Mesendoderm (in vitro differentiated cells): ENCODE measurements around the gene ITPRIP.

Experiments used
- DNase-seq: peaks from one replicate; pipeline ENCODE4 v3.0.0; 2013
- H2AK5ac ChIP-seq: 2 replicates; pipeline ENCODE4 v1.6.1; 2013; ENCODE audit warnings: low read length, inconsistent platforms
- H2BK120ac ChIP-seq: 2 replicates; pipeline ENCODE4 v1.6.1; 2013; ENCODE audit warnings: low read depth, mild to moderate bottlenecking, low read length, moderate library complexity, mixed read lengths
- H2BK15ac ChIP-seq: replicated peaks from 2 replicates; pipeline ENCODE4 v1.6.1; 2013; ENCODE audit warnings: low read depth, mild to moderate bottlenecking, moderate library complexity
- H2BK5ac ChIP-seq: 2 replicates; pipeline ENCODE4 v1.6.1; 2013; ENCODE audit warnings: low read length, inconsistent platforms
- H3K18ac ChIP-seq: 2 replicates; pipeline ENCODE4 v1.6.1; 2013; ENCODE audit warnings: mild to moderate bottlenecking, low read length, mixed read lengths
- H3K23ac ChIP-seq: one replicate; pipeline ENCODE4 v1.6.1; 2013; ENCODE audit warnings: low read length
- H3K27ac ChIP-seq: 2 replicates; pipeline ENCODE4 v1.5.1; 2013; ENCODE audit warnings: low read depth, mild to moderate bottlenecking, inconsistent platforms, low read length, moderate library complexity
- H3K27me3 ChIP-seq: 2 replicates; pipeline ENCODE4 v1.6.1; 2013; ENCODE audit warnings: low read length, control low read depth, mild to moderate bottlenecking, inconsistent platforms; ENCODE audit not compliant: insufficient read depth, poor library complexity
- H3K36me3 ChIP-seq: 2 replicates; pipeline ENCODE4 v1.6.1; 2013; ENCODE audit warnings: low read length, inconsistent platforms; ENCODE audit not compliant: control insufficient read depth, insufficient read depth
- H3K4ac ChIP-seq: one replicate; pipeline ENCODE4 v1.6.1; 2013; ENCODE audit warnings: low read depth, mild to moderate bottlenecking, low read length, moderate library complexity
- H3K4me1 ChIP-seq: 2 replicates; pipeline ENCODE4 v1.6.1; 2013; ENCODE audit warnings: low read depth, low read length, inconsistent platforms; ENCODE audit not compliant: control insufficient read depth
- H3K4me2 ChIP-seq: 2 replicates; pipeline ENCODE4 v1.6.1; 2013; ENCODE audit warnings: low read length
- H3K4me3 ChIP-seq: 2 replicates; pipeline ENCODE4 v1.5.1; 2013; ENCODE audit warnings: mild to moderate bottlenecking, low read length
- H3K56ac ChIP-seq: one replicate; pipeline ENCODE4 v1.6.1; 2013; ENCODE audit warnings: low read length
- H3K79me1 ChIP-seq: 2 replicates; pipeline ENCODE4 v1.6.1; 2013; ENCODE audit warnings: low read length, inconsistent platforms
- H3K79me2 ChIP-seq: 2 replicates; pipeline ENCODE4 v1.6.1; 2013; ENCODE audit warnings: mild to moderate bottlenecking, low read length; ENCODE audit not compliant: control insufficient read depth, insufficient read depth
- H3K9ac ChIP-seq: 2 replicates; pipeline ENCODE4 v1.6.1; 2013; ENCODE audit warnings: low read length, inconsistent platforms
- H4K5ac ChIP-seq: one replicate; pipeline ENCODE4 v1.6.1; 2013; ENCODE audit warnings: low read length
- H4K8ac ChIP-seq: one replicate; pipeline ENCODE4 v1.6.1; 2013; ENCODE audit warnings: low read depth, mild to moderate bottlenecking, control low read depth, low read length, moderate library complexity
- WGBS: extraction: QIAGEN DNeasy Blood & Tissue Kit; methylation state at CpG from one replicate; pipeline ENCODE4 v1.1.7; 2013; ENCODE audit warnings: low lambda C conversion rate, missing lambda C conversion rate; ENCODE audit not compliant: insufficient coverage; ENCODE audit errors: extremely low coverage; 5-methylcytosine and 5-hydroxymethylcytosine counted together
- small RNA-seq: library from polyadenylated mRNA; stranded (forward); fragments of <200 nt; extraction: miRNeasy Mini kit (QIAGEN cat#:217004); gene quantifications from one replicate; pipeline ENCODE3, GENCODE V24; 2013; ENCODE audit not compliant: insufficient read depth

ITPRIP gene

DNA sequence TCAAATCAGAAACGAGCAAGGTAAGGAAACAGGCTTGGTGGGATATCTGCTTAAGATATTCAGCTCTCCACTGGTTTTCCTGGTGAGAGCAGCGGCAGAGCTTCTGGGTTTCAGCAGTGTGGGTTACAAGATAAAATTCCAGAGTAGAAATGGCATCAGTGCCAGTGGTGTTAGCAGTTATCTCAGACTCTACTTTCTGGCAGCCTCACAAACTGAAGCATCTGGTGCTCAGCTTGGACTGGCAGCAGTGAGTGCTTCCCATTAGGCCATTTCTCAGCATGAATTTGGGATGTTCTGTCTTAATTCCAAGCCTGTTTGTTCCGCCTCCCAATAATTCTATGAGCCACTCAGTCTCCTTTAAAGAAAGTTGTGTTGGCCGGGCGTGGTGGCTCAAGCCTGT, 76.2 kb downstream of the ITPRIP start:
- no peak overlapping the region for H2AK5ac ChIP-seq
- H3K4me3 ChIP-seq = no peak overlapping the region
- peaks cover 27% of the 10 kb centered on the region for H3K79me2 ChIP-seq
- H4K5ac ChIP-seq = no peak overlapping the region
- H3K18ac ChIP-seq = no peak overlapping the region
- H3K36me3 ChIP-seq = peaks cover 13% of the 10 kb centered on the region
- H3K4ac ChIP-seq = no peak overlapping the region
- no peak overlapping the region for H2BK120ac ChIP-seq
- H3K56ac ChIP-seq = no peak overlapping the region
- H3K9ac ChIP-seq = no peak overlapping the region
- no peak overlapping the region for H3K23ac ChIP-seq
- H3K4me1 ChIP-seq = peaks cover 1% of the 10 kb centered on the region
- H2BK5ac ChIP-seq = no peak overlapping the region
- no peak overlapping the region for H3K4me2 ChIP-seq
- peaks cover 14% of the 10 kb centered on the region for H3K79me1 ChIP-seq
- no peaks in the 10 kb centered on the region for H3K27me3 ChIP-seq
- DNase-seq = peak; percentile 35
- H4K8ac ChIP-seq = no peak overlapping the region
- WGBS = no CpG with 5 or more reads among the region's 5 CpGs
- no peak overlapping the region for H2BK15ac ChIP-seq
- H3K27ac ChIP-seq = no peak overlapping the region

DNA sequence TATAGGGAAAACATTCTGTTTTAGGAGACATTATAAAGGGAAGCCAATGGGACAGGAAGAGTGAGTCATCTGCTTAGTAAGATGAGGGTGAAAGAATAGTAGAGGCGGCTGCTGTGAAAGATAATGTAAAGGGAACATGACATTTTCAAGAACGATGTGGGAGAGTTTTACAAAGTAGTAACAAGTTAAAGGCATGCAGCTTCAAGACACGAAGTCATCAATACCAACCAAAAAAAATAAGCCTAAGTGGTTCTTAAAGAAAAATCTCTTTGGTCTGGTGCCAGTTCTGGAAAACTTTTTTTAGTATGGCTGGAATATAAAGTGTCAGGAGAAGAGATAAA, 77.5 kb downstream of the ITPRIP start:
- H3K36me3 ChIP-seq = peaks cover 13% of the 10 kb centered on the region
- H3K27me3 ChIP-seq = no peaks in the 10 kb centered on the region
- no peak overlapping the region for H2BK120ac ChIP-seq
- H2BK5ac ChIP-seq = no peak overlapping the region
- H3K79me1 ChIP-seq = peaks cover 14% of the 10 kb centered on the region
- no peak overlapping the region for H3K27ac ChIP-seq
- no peak overlapping the region for H3K4me3 ChIP-seq
- no peak overlapping the region for H3K9ac ChIP-seq
- H3K56ac ChIP-seq = no peak overlapping the region
- no peak overlapping the region for H2AK5ac ChIP-seq
- H3K4me1 ChIP-seq = peaks cover 4% of the 10 kb centered on the region
- H4K5ac ChIP-seq = no peak overlapping the region
- H3K79me2 ChIP-seq = peaks cover 38% of the 10 kb centered on the region
- no peak overlapping the region for H3K4me2 ChIP-seq
- H3K23ac ChIP-seq = no peak overlapping the region
- WGBS = no CpG with 5 or more reads among the region's 3 CpGs
- no peak overlapping the region for H4K8ac ChIP-seq
- H2BK15ac ChIP-seq = no peak overlapping the region
- no peak for DNase-seq
- H3K18ac ChIP-seq = no peak overlapping the region
- no peak overlapping the region for H3K4ac ChIP-seq

DNA sequence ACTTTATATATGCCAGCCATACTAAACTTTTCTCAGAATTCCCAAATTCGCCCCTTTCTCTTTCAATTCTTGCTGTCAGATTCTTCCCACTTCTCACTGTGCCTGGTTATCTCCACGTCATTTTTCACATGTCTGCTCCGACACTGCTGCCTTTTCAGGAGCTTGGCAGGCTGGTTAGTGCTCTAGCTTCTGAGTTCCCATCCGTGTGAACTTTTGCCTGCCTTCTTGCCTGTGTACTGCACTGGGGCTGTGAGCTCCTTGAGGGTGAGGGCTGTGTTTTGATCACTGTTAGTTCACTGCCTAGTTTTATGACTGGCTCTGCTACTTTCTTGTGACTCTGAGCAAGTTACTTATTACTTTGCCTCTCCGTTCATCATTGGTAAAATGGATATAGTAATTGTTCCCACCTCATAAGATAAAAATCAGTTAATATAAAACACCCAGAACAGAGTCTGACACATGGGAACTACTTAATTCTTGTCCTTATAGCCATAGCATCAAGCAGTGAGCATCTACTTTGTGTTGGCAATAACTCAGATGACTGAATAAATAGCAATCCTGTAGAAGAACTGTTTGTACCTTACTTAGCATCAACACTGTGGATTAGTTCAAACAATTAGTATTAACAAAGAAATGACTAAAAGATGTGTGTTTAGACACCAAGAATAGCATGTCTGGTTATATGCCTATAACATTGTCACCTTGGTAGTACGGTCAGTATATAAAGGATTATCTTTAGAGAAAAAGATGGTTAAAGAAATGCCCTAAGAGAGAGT, 78.1 kb downstream of the ITPRIP start:
- Histone ChIP-seq H3K18ac (no peak overlapping the region), H3K4me2 (no peak overlapping the region), H2BK15ac (no peak overlapping the region), H4K8ac (no peak overlapping the region), H2BK5ac (no peak overlapping the region), H3K56ac (peak overlapping the region; percentile 50), H2AK5ac (no peak overlapping the region), H3K4me3 (no peak overlapping the region), H3K9ac (peak overlapping the region; percentile 17), H3K79me1 (peaks cover 12% of the 10 kb centered on the region), H2BK120ac (no peak overlapping the region), H3K36me3 (peaks cover 11% of the 10 kb centered on the region), H3K4ac (no peak overlapping the region), H4K5ac (no peak overlapping the region), H3K4me1 (peaks cover 4% of the 10 kb centered on the region), H3K23ac (no peak overlapping the region), H3K27me3 (no peaks in the 10 kb centered on the region), H3K27ac (peak overlapping the region; percentile 4), H3K79me2 (peaks cover 41% of the 10 kb centered on the region)
- DNase-seq = peak; percentile 18
- whole genome bisulfite sequencing = no CpG with 5 or more reads among the region's 6 CpGs

Small RNAs within 50 kb of the gene (small RNA-seq; reads per million reads assigned to genes)
- 11.5 reads per million, percentile 87 among the genes with 10 or more reads in this experiment for gene MIR4482
